DND-41 (cell line): Measurements from ENCODE around the gene ADK.
A peak's percentile ranks its signal among the peaks of the same experiment; 100 is the strongest.

Experiments used
- ATAC-seq: fragments of 200-7000 bp; cut with Tn5 transposase; 3 replicates; pipeline ENCODE4 v1.9.1; 2021; ENCODE audit warnings: low read depth; ENCODE audit not compliant: insufficient read depth
- DNase-seq: peaks from one replicate; pipeline ENCODE4 v3.0.0-alpha.2; 2020
- H2AFZ ChIP-seq: 2 replicates; pipeline ENCODE4 v1.6.0; 2012; ENCODE audit warnings: low read depth, low read length
- H3K27ac ChIP-seq: 2 replicates; pipeline ENCODE4 v1.5.1; 2012; ENCODE audit warnings: low read length, inconsistent platforms
- H3K27me3 ChIP-seq: fragments of 200-600 bp; sonication (generic); 2 replicates; pipeline ENCODE4 v1.6.0; 2012; ENCODE audit warnings: low read length, mild to moderate bottlenecking, inconsistent platforms; ENCODE audit not compliant: insufficient read depth, poor library complexity
- H3K36me3 ChIP-seq: 2 replicates; pipeline ENCODE4 v1.5.1; 2012; ENCODE audit warnings: low read length, inconsistent platforms; ENCODE audit not compliant: insufficient read depth
- H3K4me1 ChIP-seq: 2 replicates; pipeline ENCODE4 v1.5.1; 2012; ENCODE audit warnings: mild to moderate bottlenecking, low read length; ENCODE audit not compliant: insufficient read depth
- H3K4me2 ChIP-seq: 2 replicates; pipeline ENCODE4 v1.6.0; 2012; ENCODE audit warnings: mild to moderate bottlenecking, moderate library complexity, low read length, inconsistent platforms; ENCODE audit not compliant: insufficient read depth
- H3K4me3 ChIP-seq, 2 experiments: fragments of 200-600 bp in 1 of 2; shearing (Covaris generic) in 1 of 2; 2 replicates each; pipeline ENCODE4 v1.5.1; 2012 to 2016; ENCODE audit warnings: inconsistent platforms in 2 of 2, low read length in 2 of 2, mild to moderate bottlenecking in 2 of 2, low read depth in 1 of 2, moderate library complexity in 1 of 2
- H3K79me2 ChIP-seq: 2 replicates; pipeline ENCODE4 v1.6.0; 2012; ENCODE audit warnings: low read length, inconsistent platforms; ENCODE audit not compliant: insufficient read depth
- H3K9ac ChIP-seq: 2 replicates; pipeline ENCODE4 v1.6.0; 2012; ENCODE audit warnings: low read depth, mild to moderate bottlenecking, inconsistent platforms, low read length, moderate library complexity
- H3K9me3 ChIP-seq: 2 replicates; pipeline ENCODE4 v1.5.1; 2012; ENCODE audit warnings: low read length, moderate library complexity, mild to moderate bottlenecking, inconsistent platforms; ENCODE audit not compliant: insufficient read depth, severe bottlenecking
- H4K20me1 ChIP-seq: 2 replicates; pipeline ENCODE4 v1.6.0; 2012; ENCODE audit warnings: low read length; ENCODE audit not compliant: insufficient read depth
- CTCF ChIP-seq: IDR thresholded peaks from 2 replicates; pipeline ENCODE4 v1.5.1; 2012; ENCODE audit warnings: borderline replicate concordance, low read length, moderate library complexity, mild to moderate bottlenecking; ENCODE audit not compliant: poor library complexity, severe bottlenecking; ENCODE audit errors: extremely low read depth
- EZH2 ChIP-seq: IDR thresholded peaks from 3 replicates; pipeline ENCODE4 v1.6.1; 2012; ENCODE audit warnings: borderline replicate concordance, low read depth, mild to moderate bottlenecking, moderate library complexity, low read length, inconsistent platforms; ENCODE audit not compliant: severe bottlenecking

The ADK gene

GRCh38 chr10:74320026-74320425, 169.0 kb downstream of the ADK start:
- no peaks in the 10 kb centered on the region for H4K20me1 ChIP-seq
- DNase-seq (no peak), ATAC-seq (no peak)
- no peaks in the 10 kb centered on the region for H3K27me3 ChIP-seq
- H3K4me2 ChIP-seq = no peak overlapping the region
- H3K4me3 ChIP-seq = no peak overlapping the region
- H3K79me2 ChIP-seq = no peaks in the 10 kb centered on the region
- peaks cover 13% of the 10 kb centered on the region; the same call in 1 of the 2 replicates for H3K36me3 ChIP-seq
- H3K27ac ChIP-seq = no peak overlapping the region
- no peaks in the 10 kb centered on the region for H3K4me1 ChIP-seq
- no peak overlapping the region for H2AFZ ChIP-seq
- H3K9ac ChIP-seq = no peak overlapping the region
- peaks cover 14% of the 10 kb centered on the region for H3K9me3 ChIP-seq
- TF ChIP-seq CTCF = no peak

- Histone ChIP-seq H3K9me3 (peaks cover 14% of the 10 kb centered on the region), H3K79me2 (no peaks in the 10 kb centered on the region), H3K9ac (no peak overlapping the region), H3K4me1 (no peaks in the 10 kb centered on the region), H4K20me1 (no peaks in the 10 kb centered on the region), H3K4me3 (no peak overlapping the region), H3K27me3 (no peaks in the 10 kb centered on the region), H3K27ac (no peak overlapping the region), H2AFZ (no peak overlapping the region), H3K36me3 (peaks cover 13% of the 10 kb centered on the region; the same call in 1 of the 2 replicates), H3K4me2 (no peak overlapping the region)
- DNase-seq (no peak), ATAC-seq (no peak)
- TF ChIP-seq EZH2 (no peak), CTCF (no peak)
These were observed 169.7 kb downstream of the ADK start for GRCh38 chr10:74320717-74321116.

DNA sequence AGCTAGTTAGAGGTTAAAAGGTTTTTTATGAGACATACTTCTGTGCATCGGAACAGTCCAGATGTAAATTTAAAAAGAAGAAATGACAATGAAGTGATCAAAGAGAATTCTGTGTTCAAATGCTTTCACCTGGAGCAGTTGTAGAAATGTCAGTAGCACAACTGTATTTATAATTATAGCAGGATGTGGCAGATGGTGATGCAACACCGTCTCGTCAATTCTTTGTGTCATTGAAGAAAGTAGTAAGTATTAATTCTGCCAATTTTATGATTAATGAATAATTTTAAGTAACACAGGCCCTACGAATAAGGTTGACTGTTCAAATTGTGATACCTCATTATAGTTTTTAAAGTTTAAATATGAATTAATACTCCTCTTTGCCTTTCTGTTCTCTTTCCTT, 171.1 kb downstream of the ADK start:
- Histone ChIP-seq H3K79me2 (no peaks in the 10 kb centered on the region), H3K27me3 (no peaks in the 10 kb centered on the region), H3K4me2 (no peak overlapping the region), H3K9ac (no peak overlapping the region), H3K27ac (no peak overlapping the region), H2AFZ (no peak overlapping the region), H3K9me3 (peaks cover 14% of the 10 kb centered on the region), H3K36me3 (peaks cover 10% of the 10 kb centered on the region; the same call in 1 of the 2 replicates), H4K20me1 (no peaks in the 10 kb centered on the region), H3K4me3 (no peak overlapping the region), H3K4me1 (no peaks in the 10 kb centered on the region)
- no peak for TF ChIP-seq CTCF
- TF ChIP-seq EZH2 = no peak
- DNase-seq (no peak), ATAC-seq (0 out of 3 replicates have a peak, but pooled peaks have one; percentile 22)

DNA sequence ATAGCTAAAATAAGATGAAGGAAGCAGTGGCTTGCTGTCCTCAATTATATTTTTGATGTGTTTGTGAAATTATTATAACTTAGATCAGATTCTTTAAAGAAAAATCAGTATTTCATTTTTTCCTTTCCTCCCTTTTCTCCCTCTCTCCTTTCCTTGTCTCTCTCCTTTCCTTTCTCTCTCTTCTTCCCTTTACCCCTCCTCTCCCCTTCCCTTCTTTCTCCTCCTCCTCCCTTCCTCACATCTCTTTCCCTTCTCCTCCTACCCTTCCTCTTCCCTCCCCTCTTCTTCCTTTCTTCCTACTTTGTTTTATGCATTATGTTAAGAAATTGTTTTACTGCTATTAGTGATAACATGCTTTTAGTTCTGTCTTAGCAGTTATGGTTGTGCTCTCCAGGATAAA, 171.5 kb downstream of the ADK start:
- no peak overlapping the region for H3K4me3 ChIP-seq
- H3K4me1 ChIP-seq = no peaks in the 10 kb centered on the region
- ATAC-seq = no peak
- H3K79me2 ChIP-seq = no peaks in the 10 kb centered on the region
- no peak overlapping the region for H2AFZ ChIP-seq
- peaks cover 9% of the 10 kb centered on the region; the same call in 1 of the 2 replicates for H3K36me3 ChIP-seq
- no peaks in the 10 kb centered on the region for H4K20me1 ChIP-seq
- no peak overlapping the region for H3K9ac ChIP-seq
- peaks cover 14% of the 10 kb centered on the region for H3K9me3 ChIP-seq
- no peak overlapping the region for H3K4me2 ChIP-seq
- no peak for DNase-seq
- TF ChIP-seq CTCF (no peak), EZH2 (no peak)
- H3K27me3 ChIP-seq = no peaks in the 10 kb centered on the region
- H3K27ac ChIP-seq = no peak overlapping the region
